ENCODE measurements around the gene TRMT61A. TPM values are rescaled to one million over a fixed set of nuclear protein-coding genes. Genes with fewer than 3 reads are reported as not detected.

TRMT61A gene
- total and polyA plus RNA-seq, 8 donors: 3.3 to 16.1 (median 7.6) TPM

GRCh38 chr14:103519837-103520212 is 9.2 kb upstream of the TRMT61A start:
- WGBS, 2 donors: 39 to 53% methylated on average over 22 of the region's 22 CpGs
- no peak for TF ChIP-seq CTCF (IDR thresholded peaks at IDR 0.05)
- intact Hi-C loops (cut with DNase I): loop anchor here in 2 of 3 donors (2.0 to 5.0 kb wide), 2 partner anchors 27 to 32 kb away; no protein-coding TSS in a partner anchor
- Histone ChIP-seq H3K27ac (peak overlapping the region in 3 of 4 donors; percentile 56 to 71 (median 69)), H3K36me3 (no peaks in the 10 kb centered on the region), H3K9me3 (no peaks in the 10 kb centered on the region), H3K4me1 (peaks cover 2 to 13% (median 4%) of the 10 kb centered on the region in 3 donors), H3K4me3 (no peak overlapping the region), H3K27me3 (no peaks in the 10 kb centered on the region)
- ATAC-seq: no peak
- DNase-seq: peak in 5 of 6 donors; percentile 39 to 86 (median 63)
- no peak for FAIRE-seq

DNA sequence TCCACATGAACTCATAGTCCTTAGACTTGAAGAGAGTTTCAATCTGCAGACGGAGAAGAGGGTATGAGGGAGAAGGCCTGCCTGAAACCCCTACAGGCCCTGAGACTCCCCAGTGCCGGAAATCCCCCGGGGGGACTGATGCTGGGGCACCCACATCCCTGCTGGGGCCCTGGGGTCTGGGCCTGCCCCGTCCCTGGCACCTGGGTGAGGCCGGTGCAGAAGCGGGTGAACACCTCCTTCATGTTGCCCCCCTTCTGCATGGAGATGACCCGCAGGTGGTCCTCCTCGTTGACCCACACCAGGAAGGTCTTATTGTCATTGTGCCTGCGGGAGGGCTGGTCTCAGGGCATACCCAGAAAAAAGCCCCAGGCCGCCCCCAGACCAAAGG is 8.7 kb upstream of the TRMT61A start:
- intact Hi-C loops (cut with DNase I): no loop called here
- 46 to 55% methylated on average over 10 of the region's 10 CpGs for WGBS, 2 donors
- ATAC-seq (no peak), DNase-seq (peak in 2 of 6 donors; percentile 63 to 79), FAIRE-seq (no peak)
- H3K9me3 ChIP-seq: no peaks in the 10 kb centered on the region
- peaks cover 4 to 16% (median 7%) of the 10 kb centered on the region in 3 donors for H3K4me1 ChIP-seq
- peak overlapping the region; percentile 56 to 89 (median 70) for H3K27ac ChIP-seq
- H3K27me3 ChIP-seq: no peaks in the 10 kb centered on the region
- H3K4me3 ChIP-seq: peak overlapping the region in 2 of 4 donors; percentile 60 to 63
- no peak for TF ChIP-seq CTCF (IDR thresholded peaks at IDR 0.05)
- H3K36me3 ChIP-seq: no peaks in the 10 kb centered on the region

DNA sequence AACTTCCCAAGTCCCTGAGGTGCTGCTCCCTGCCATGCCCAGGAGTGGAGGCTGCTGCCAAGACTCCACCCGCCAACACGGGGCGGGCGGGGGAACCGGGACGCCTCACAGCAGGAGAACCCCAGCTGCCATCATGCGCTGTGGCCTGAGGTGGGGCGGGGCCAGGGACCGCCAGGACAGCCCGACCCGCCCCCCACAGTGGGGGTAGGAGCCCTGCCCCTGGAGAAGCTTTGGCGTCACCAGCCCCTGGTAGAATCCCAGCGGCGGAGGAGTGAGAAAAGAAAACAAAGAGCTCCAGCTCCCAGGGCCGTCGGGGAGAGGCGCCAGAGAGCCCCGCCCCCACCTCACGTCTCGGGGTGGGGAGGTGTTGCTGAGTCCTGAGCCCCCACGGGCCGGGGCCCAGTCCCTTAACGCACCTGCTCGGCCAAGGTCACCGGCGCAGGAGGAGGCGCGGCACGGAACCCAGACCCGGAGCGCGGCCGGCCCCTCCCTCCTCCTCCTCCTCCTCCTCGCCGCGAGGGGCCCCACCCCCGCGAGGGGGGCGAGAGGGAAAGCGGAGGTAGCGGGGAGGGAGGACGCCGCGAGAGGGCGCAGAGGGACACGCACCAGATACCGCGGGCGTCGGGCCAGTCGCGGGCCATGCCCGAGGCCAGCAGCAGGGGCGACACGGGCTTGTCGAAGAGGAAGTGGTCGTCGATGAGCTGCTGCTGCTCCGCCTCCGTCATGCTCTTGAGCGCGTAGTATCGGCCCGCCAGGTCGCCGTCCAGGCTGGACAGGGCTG is 8.1 kb upstream of the TRMT61A start:
- Histone ChIP-seq H3K4me3 (peak overlapping the region; percentile 19 to 63 (median 51)), H3K36me3 (no peaks in the 10 kb centered on the region), H3K4me1 (peaks cover 4 to 21% (median 8%) of the 10 kb centered on the region in 3 donors), H3K27me3 (no peaks in the 10 kb centered on the region), H3K9me3 (no peaks in the 10 kb centered on the region), H3K27ac (peak overlapping the region; percentile 56 to 89 (median 70))
- FAIRE-seq: no peak
- WGBS, 2 donors: 0 to 2% methylated on average over 28 to 63 of the region's 66 CpGs
- intact Hi-C loops (cut with DNase I): no loop called here
- peak; percentile 80 to 93 (median 89) for DNase-seq
- peak; percentile 61 to 81 (median 74) for ATAC-seq
- peak; percentile 14 to 46 (median 24) for TF ChIP-seq CTCF (IDR thresholded peaks at IDR 0.05)

DNA sequence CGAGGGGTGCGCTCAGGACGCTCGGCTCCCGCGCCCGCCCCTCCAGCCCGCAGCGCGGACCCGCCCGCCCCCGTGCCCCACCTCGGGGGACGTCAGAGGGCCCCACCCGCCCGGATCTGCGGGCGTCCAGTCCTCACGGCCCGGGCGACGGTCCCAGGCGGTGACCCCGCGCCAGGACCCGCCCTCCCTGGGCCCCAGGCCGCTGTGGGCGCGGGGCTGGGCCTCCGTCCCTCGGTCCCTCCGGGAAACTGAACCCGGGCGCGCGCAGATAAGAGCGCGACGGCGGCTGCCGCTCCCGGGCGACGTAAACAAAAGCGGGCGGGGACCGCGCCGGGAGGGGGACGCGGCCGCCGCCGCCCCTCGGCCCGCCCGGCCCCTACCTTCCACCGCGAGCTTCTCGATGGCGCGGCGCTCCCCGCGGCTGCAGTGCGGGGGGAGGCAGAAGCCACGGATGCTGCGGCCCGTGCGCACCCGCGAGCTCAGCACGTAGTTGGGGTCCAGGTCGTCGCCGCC is 7.5 kb upstream of the TRMT61A start:
- peak overlapping the region; percentile 19 to 63 (median 51) for H3K4me3 ChIP-seq
- H3K27me3 ChIP-seq: no peaks in the 10 kb centered on the region
- ATAC-seq (peak; percentile 23 to 43 (median 33)), DNase-seq (peak in 1 of 6 donors; percentile 82), FAIRE-seq (no peak)
- intact Hi-C loops (cut with DNase I): no loop called here
- H3K4me1 ChIP-seq: peaks cover 4 to 24% (median 8%) of the 10 kb centered on the region in 3 donors
- no peak for TF ChIP-seq CTCF (IDR thresholded peaks at IDR 0.05)
- no peaks in the 10 kb centered on the region for H3K36me3 ChIP-seq
- H3K27ac ChIP-seq: peak overlapping the region; percentile 56 to 89 (median 70)
- no peaks in the 10 kb centered on the region for H3K9me3 ChIP-seq
- 0 to 1% methylated on average over 29 to 77 of the region's 77 CpGs for WGBS, 2 donors

Measured in pancreas (tissue), 10 donors.